A673 (cell line): Measurements from ENCODE around the gene GRK6. TPM values are rescaled to one million over a fixed set of nuclear protein-coding genes. Genes with fewer than 3 reads are reported as not detected.

Experiments used
- BruUV-seq: library from RNA; stranded (reverse); fragments of 400-500 nt; replicated peaks from 2 replicates; lab custom pipeline; 2021; lab: Mats Ljungman, UMichigan
- CTCF ChIA-PET: fragments of 300-600 bp; sonication (Branson Sonifier 250); formaldehyde crosslinking; loops from one replicate; lab custom pipeline; 2022; ENCODE audit warnings: antibody characterized with exemption; lab: Charles Lee
- POLR2A ChIA-PET: fragments of 300-600 bp; sonication (Branson Sonifier 250); formaldehyde crosslinking; loops from one replicate; lab custom pipeline; 2022; ENCODE audit warnings: antibody characterized with exemption; ENCODE audit not compliant: low non-redundant PET; lab: Charles Lee
- DNase-seq: peaks from one replicate; pipeline ENCODE4 v3.0.0-alpha.2; 2015; ENCODE audit warnings: low spot score
- H3K27ac ChIP-seq: fragments of 200-600 bp; sonication (generic); 2 replicates; pipeline ENCODE4 v1.5.1; 2016; ENCODE audit warnings: mixed run types, low read depth, mild to moderate bottlenecking, mixed read lengths, antibody characterized with exemption, low read length; ENCODE audit not compliant: poor library complexity, severe bottlenecking
- H3K27me3 ChIP-seq: fragments of 200-600 bp; sonication (generic); replicated peaks from 2 replicates; pipeline ENCODE4 v1.6.1; 2017; ENCODE audit warnings: mixed run types, low read depth, mild to moderate bottlenecking, mixed read lengths, antibody characterized with exemption, low read length; ENCODE audit not compliant: insufficient read depth, poor library complexity
- H3K36me3 ChIP-seq: fragments of 200-600 bp; sonication (generic); 2 replicates; pipeline ENCODE4 v1.6.1; 2016; ENCODE audit warnings: mixed run types, mild to moderate bottlenecking, mixed read lengths, antibody characterized with exemption, low read length; ENCODE audit not compliant: insufficient read depth, poor library complexity, severe bottlenecking
- H3K4me1 ChIP-seq: fragments of 200-600 bp; sonication (generic); 2 replicates; pipeline ENCODE4 v1.6.1; 2017; ENCODE audit warnings: mixed run types, mild to moderate bottlenecking, mixed read lengths, antibody characterized with exemption, low read length; ENCODE audit not compliant: insufficient read depth, poor library complexity, severe bottlenecking
- H3K4me3 ChIP-seq: fragments of 200-600 bp; sonication (generic); 2 replicates; pipeline ENCODE4 v1.5.1; 2016; ENCODE audit warnings: low read depth, mixed run types, mild to moderate bottlenecking, mixed read lengths, low read length; ENCODE audit not compliant: poor library complexity, severe bottlenecking
- H3K9me3 ChIP-seq: fragments of 200-600 bp; sonication (generic); 2 replicates; pipeline ENCODE4 v1.6.1; 2016; ENCODE audit warnings: mixed run types, low read depth, mild to moderate bottlenecking, mixed read lengths, antibody characterized with exemption, low read length; ENCODE audit not compliant: poor library complexity, severe bottlenecking
- CTCF ChIP-seq: fragments of 300-800, 200-600 bp; sonication (generic); conservative IDR thresholded peaks from 2 replicates; pipeline ENCODE4 v1.5.1; 2017; ENCODE audit warnings: low read depth, mild to moderate bottlenecking, antibody characterized with exemption, low read length, moderate library complexity, mixed read lengths
- EZH2 ChIP-seq: fragments of 200-600 bp; sonication (generic); IDR thresholded peaks from 2 replicates; pipeline ENCODE4 v1.6.1; 2017; ENCODE audit warnings: borderline replicate concordance, low read depth, mild to moderate bottlenecking, mixed read lengths, antibody characterized with exemption, low read length; ENCODE audit not compliant: poor library complexity, severe bottlenecking
- intact Hi-C: fragments of 100-400 bp; cut with micrococcal nuclease; formaldehyde crosslinking; loops from one replicate; pipeline ENCODE4 v1.10.0; 2022; ENCODE audit not compliant: unreplicated experiment
- total RNA-seq: library from RNA; stranded (reverse); gene quantifications from 2 replicates; pipeline ENCODE4 v1.2.3, GENCODE V29; 2021

The GRK6 gene
- total RNA-seq, 1 experiment from 2014 or later: 32.1 TPM

- no peak overlapping the region for H3K27ac ChIP-seq
- no peak overlapping the region for H3K4me3 ChIP-seq
- no peaks in the 10 kb centered on the region for H3K9me3 ChIP-seq
- CTCF ChIA-PET: no interaction called here
- no peaks in the 10 kb centered on the region for H3K27me3 ChIP-seq
- intact Hi-C loops: no loop called here
- no peak for TF ChIP-seq CTCF
- TF ChIP-seq EZH2: no peak
- BruUV-seq: no TSS peak
- H3K36me3 ChIP-seq: peaks cover 10% of the 10 kb centered on the region
- POLR2A ChIA-PET: no interaction called here
- peaks cover 13% of the 10 kb centered on the region for H3K4me1 ChIP-seq
- no peak for DNase-seq
Measured at GRCh38 chr5:177428574-177429217, 2.2 kb downstream of the GRK6 start.

GRCh38 chr5:177429248-177430040 lies 3.0 kb downstream of the GRK6 start:
- H3K36me3 ChIP-seq: peaks cover 13% of the 10 kb centered on the region
- H3K27ac ChIP-seq: no peak overlapping the region
- H3K27me3 ChIP-seq: no peaks in the 10 kb centered on the region
- ChIA-PET CTCF (no interaction called here), POLR2A (no interaction called here)
- no peak overlapping the region for H3K4me3 ChIP-seq
- no peak for TF ChIP-seq EZH2
- TF ChIP-seq CTCF: no peak
- no TSS peak for BruUV-seq
- no peak for DNase-seq
- peaks cover 13% of the 10 kb centered on the region for H3K4me1 ChIP-seq
- H3K9me3 ChIP-seq: no peaks in the 10 kb centered on the region
- intact Hi-C loops: no loop called here

- no peak overlapping the region for H3K4me3 ChIP-seq
- no peak for TF ChIP-seq EZH2
- no peak for TF ChIP-seq CTCF
- no peaks in the 10 kb centered on the region for H3K9me3 ChIP-seq
- no peaks in the 10 kb centered on the region for H3K27me3 ChIP-seq
- peaks cover 13% of the 10 kb centered on the region for H3K4me1 ChIP-seq
- no peak for DNase-seq
- no peak overlapping the region for H3K27ac ChIP-seq
- intact Hi-C loops: no loop called here
- ChIA-PET CTCF (no interaction called here), POLR2A (no interaction called here)
- H3K36me3 ChIP-seq: peaks cover 22% of the 10 kb centered on the region
- BruUV-seq: no TSS peak
Measured at GRCh38 chr5:177430140-177430951, 3.9 kb downstream of the GRK6 start.
